Stimulated activated CD4-positive, alpha-beta T cell treated with anti-CD3 and anti-CD28 coated beads, Interleukin-2, amount 100 ng/mL, for 4 hours (primary cell): ENCODE results near the gene HEATR1.
"Not testable (repeated sequence)": the region's sequence is repeated elsewhere in the genome, so short reads cannot be mapped to it uniquely, and the experiment has no call there.

ENCODE experiments used
- DNase-seq: peaks from one replicate; pipeline ENCODE4 v3.0.0-alpha.2; 2020; ENCODE audit warnings: low read depth

Gene HEATR1

GRCh38 chr1:236581528-236581927, 22.8 kb downstream of the HEATR1 start:
- no peak for DNase-seq

- not testable (repeated sequence) for DNase-seq
These were observed 23.9 kb downstream of the HEATR1 start for GRCh38 chr1:236580404-236580803.

GRCh38 chr1:236578661-236579060, 25.7 kb downstream of the HEATR1 start:
- no peak for DNase-seq

- DNase-seq = not testable (repeated sequence)
These were observed 27.3 kb downstream of the HEATR1 start for GRCh38 chr1:236577041-236577440.

GRCh38 chr1:236576004-236576403, 28.3 kb downstream of the HEATR1 start:
- no peak for DNase-seq

GRCh38 chr1:236575523-236575922, 28.8 kb downstream of the HEATR1 start:
- DNase-seq = no peak

- DNase-seq = no peak
These were observed 35.9 kb downstream of the HEATR1 start for GRCh38 chr1:236568285-236568894.

GRCh38 chr1:236565530-236565929, 38.8 kb downstream of the HEATR1 start:
- no peak for DNase-seq

- no peak for DNase-seq
These were observed 42.3 kb downstream of the HEATR1 start for GRCh38 chr1:236561976-236562375.

GRCh38 chr1:236560213-236560771, 44.0 kb downstream of the HEATR1 start:
- no peak for DNase-seq

GRCh38 chr1:236558846-236559245, 45.5 kb downstream of the HEATR1 start:
- DNase-seq = no peak

- DNase-seq = no peak
These were observed 46.2 kb downstream of the HEATR1 start for GRCh38 chr1:236558081-236558480.

- DNase-seq = no peak
These were observed 47.7 kb downstream of the HEATR1 start for GRCh38 chr1:236556606-236557005.

- no peak for DNase-seq
These were observed 50.9 kb downstream of the HEATR1 start for GRCh38 chr1:236553370-236553769.

GRCh38 chr1:236552901-236553300, 51.4 kb downstream of the HEATR1 start:
- DNase-seq = no peak

GRCh38 chr1:236552096-236552495, 52.2 kb downstream of the HEATR1 start:
- DNase-seq = no peak

- DNase-seq = no peak
These were observed 53.1 kb downstream of the HEATR1 start for GRCh38 chr1:236550961-236551851.

GRCh38 chr1:236548452-236548851, 55.9 kb downstream of the HEATR1 start:
- no peak for DNase-seq

GRCh38 chr1:236545621-236546169, 58.6 kb downstream of the HEATR1 start:
- no peak for DNase-seq

GRCh38 chr1:236543065-236543669, 61.1 kb downstream of the HEATR1 start:
- no peak for DNase-seq

- DNase-seq = no peak
These were observed 62.6 kb downstream of the HEATR1 start for GRCh38 chr1:236541710-236542109.

- no peak for DNase-seq
These were observed 63.4 kb downstream of the HEATR1 start for GRCh38 chr1:236540813-236541465.
